LNCAP (cell line): ENCODE results near the gene FRAS1.

ENCODE experiments used
- CTCF ChIP-seq: fragments of 450-650 bp; IDR thresholded peaks from 2 replicates; pipeline ENCODE4 v1.5.1; 2017; ENCODE audit warnings: mild to moderate bottlenecking

FRAS1 gene

GRCh38 chr4:78061939-78062570 is 4.9 kb downstream of the FRAS1 start:
- TF ChIP-seq CTCF = no peak

DNA sequence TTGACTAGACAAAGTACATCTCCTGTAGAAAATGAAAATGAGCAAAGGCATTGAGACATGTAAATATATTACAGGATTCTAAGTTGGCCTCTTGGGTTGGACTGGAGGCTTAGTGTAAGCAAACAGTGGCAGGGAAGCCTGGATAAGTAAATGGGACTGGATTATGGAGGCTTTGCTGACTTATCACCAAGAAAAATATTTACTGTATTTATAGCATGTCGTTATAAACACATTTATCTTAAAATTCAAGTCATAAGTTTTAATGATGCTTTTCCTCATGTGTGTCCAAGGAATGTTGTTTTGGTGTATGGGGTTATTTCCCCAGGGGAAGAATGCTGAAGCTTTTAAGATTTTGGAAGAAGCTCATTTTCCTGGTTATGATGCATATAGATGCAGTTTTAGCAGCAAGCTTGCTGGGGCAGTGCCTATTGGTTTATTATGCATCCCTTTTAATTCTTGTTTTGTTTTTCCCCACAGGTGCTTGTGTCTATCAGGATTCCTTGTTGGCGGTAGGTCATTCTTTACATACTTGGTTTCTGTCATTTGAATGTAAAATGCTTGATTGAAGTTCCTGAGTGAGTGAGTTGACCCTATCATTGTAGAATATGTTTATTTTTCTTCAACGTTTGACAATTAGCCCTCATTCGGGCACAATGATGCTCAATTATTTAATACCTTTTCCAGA is 8.5 kb downstream of the FRAS1 start:
- no peak for TF ChIP-seq CTCF

- no peak for TF ChIP-seq CTCF
These were observed 11.4 kb downstream of the FRAS1 start for GRCh38 chr4:78068481-78068880.

- no peak for TF ChIP-seq CTCF
These were observed 12.2 kb downstream of the FRAS1 start for GRCh38 chr4:78069319-78069718.

GRCh38 chr4:78069859-78070258 is 12.7 kb downstream of the FRAS1 start:
- no peak for TF ChIP-seq CTCF

- no peak for TF ChIP-seq CTCF
These were observed 13.7 kb downstream of the FRAS1 start for GRCh38 chr4:78070731-78071282.

- TF ChIP-seq CTCF = no peak
These were observed 17.6 kb downstream of the FRAS1 start for GRCh38 chr4:78074759-78075158.
